HL-60 (cell line): ENCODE data around the gene AP1G1.
"Not testable (repeated sequence)": the region's sequence is repeated elsewhere in the genome, so short reads cannot be mapped to it uniquely, and the experiment has no call there.

Experiments
- DNase-seq, 2 experiments: peaks; one replicate each; pipeline ENCODE4 v3.0.0-alpha.2; 2010 to 2020; ENCODE audit warnings: low read depth in 1 of 2, low spot score in 1 of 2
- H3K27ac ChIP-seq: fragments of 250-450 bp; sonication (Bioruptor Pico); replicated peaks from 2 replicates; pipeline ENCODE4 v1.5.1; 2020; ENCODE audit warnings: mild to moderate bottlenecking, moderate library complexity
- H3K27me3 ChIP-seq: fragments of 250-450 bp; sonication (Bioruptor Pico); 2 replicates; pipeline ENCODE4 v1.5.1; 2021; ENCODE audit warnings: mild to moderate bottlenecking, moderate library complexity; ENCODE audit not compliant: insufficient read depth, poor library complexity, severe bottlenecking
- H3K4me3 ChIP-seq: replicated peaks from 2 replicates; pipeline ENCODE4 v1.5.1; 2011; ENCODE audit warnings: mild to moderate bottlenecking, control low read depth, low read length; ENCODE audit not compliant: insufficient read depth
- GABPA ChIP-seq: IDR thresholded peaks from 2 replicates; pipeline ENCODE4 v1.6.1; 2012; ENCODE audit warnings: low read depth
- POLR2AphosphoS5 ChIP-seq: IDR thresholded peaks from 2 replicates; pipeline ENCODE4 v1.6.1; 2012; ENCODE audit warnings: low read depth
- SPI1 ChIP-seq: IDR thresholded peaks from 2 replicates; pipeline ENCODE4 v1.6.1; 2012; ENCODE audit warnings: low read depth, mild to moderate bottlenecking, borderline replicate concordance
- TF ChIP-seq, protein P1 (sequence below): IDR thresholded peaks from 2 replicates; pipeline ENCODE4 v1.6.1; 2012; ENCODE audit warnings: low read depth; ENCODE audit not compliant: insufficient replicate concordance
- TF ChIP-seq, protein P2 (sequence below): IDR thresholded peaks from one replicate; pipeline ENCODE4 v1.5.1; 2011; ENCODE audit warnings: low read length, control low read depth, inconsistent platforms; ENCODE audit not compliant: insufficient read depth

Gene AP1G1

DNA sequence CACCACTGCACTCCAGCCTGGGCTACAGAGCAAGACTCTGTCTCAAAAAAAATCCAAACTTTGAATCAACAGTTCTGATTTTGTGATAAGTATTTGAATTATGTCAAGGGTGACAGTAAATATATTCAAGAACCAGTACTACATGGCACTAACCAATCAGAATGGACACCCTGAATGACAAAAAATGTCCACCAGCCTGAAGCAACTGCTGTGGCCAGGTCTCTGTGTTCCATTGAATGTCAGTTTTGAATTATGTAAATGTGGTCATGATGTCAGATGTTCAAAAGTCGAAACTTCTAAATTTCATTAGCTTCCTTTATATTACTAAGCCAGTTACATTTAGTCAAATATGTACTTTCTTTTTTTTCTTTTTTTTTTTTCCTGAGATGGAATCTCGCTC lies 21.7 kb upstream of the AP1G1 start:
- Histone ChIP-seq H3K27me3 (no peaks in the 10 kb centered on the region), H3K27ac (no peak overlapping the region), H3K4me3 (no peak overlapping the region)
- DNase-seq, result no peak
- TF ChIP-seq POLR2AphosphoS5, result no peak
- TF ChIP-seq GABPA, result no peak
- TF ChIP-seq, protein P1, sequence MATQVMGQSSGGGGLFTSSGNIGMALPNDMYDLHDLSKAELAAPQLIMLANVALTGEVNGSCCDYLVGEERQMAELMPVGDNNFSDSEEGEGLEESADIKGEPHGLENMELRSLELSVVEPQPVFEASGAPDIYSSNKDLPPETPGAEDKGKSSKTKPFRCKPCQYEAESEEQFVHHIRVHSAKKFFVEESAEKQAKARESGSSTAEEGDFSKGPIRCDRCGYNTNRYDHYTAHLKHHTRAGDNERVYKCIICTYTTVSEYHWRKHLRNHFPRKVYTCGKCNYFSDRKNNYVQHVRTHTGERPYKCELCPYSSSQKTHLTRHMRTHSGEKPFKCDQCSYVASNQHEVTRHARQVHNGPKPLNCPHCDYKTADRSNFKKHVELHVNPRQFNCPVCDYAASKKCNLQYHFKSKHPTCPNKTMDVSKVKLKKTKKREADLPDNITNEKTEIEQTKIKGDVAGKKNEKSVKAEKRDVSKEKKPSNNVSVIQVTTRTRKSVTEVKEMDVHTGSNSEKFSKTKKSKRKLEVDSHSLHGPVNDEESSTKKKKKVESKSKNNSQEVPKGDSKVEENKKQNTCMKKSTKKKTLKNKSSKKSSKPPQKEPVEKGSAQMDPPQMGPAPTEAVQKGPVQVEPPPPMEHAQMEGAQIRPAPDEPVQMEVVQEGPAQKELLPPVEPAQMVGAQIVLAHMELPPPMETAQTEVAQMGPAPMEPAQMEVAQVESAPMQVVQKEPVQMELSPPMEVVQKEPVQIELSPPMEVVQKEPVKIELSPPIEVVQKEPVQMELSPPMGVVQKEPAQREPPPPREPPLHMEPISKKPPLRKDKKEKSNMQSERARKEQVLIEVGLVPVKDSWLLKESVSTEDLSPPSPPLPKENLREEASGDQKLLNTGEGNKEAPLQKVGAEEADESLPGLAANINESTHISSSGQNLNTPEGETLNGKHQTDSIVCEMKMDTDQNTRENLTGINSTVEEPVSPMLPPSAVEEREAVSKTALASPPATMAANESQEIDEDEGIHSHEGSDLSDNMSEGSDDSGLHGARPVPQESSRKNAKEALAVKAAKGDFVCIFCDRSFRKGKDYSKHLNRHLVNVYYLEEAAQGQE, result no peak
- no peak for TF ChIP-seq SPI1
- TF ChIP-seq, protein P2, sequence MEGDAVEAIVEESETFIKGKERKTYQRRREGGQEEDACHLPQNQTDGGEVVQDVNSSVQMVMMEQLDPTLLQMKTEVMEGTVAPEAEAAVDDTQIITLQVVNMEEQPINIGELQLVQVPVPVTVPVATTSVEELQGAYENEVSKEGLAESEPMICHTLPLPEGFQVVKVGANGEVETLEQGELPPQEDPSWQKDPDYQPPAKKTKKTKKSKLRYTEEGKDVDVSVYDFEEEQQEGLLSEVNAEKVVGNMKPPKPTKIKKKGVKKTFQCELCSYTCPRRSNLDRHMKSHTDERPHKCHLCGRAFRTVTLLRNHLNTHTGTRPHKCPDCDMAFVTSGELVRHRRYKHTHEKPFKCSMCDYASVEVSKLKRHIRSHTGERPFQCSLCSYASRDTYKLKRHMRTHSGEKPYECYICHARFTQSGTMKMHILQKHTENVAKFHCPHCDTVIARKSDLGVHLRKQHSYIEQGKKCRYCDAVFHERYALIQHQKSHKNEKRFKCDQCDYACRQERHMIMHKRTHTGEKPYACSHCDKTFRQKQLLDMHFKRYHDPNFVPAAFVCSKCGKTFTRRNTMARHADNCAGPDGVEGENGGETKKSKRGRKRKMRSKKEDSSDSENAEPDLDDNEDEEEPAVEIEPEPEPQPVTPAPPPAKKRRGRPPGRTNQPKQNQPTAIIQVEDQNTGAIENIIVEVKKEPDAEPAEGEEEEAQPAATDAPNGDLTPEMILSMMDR, result no peak

DNA sequence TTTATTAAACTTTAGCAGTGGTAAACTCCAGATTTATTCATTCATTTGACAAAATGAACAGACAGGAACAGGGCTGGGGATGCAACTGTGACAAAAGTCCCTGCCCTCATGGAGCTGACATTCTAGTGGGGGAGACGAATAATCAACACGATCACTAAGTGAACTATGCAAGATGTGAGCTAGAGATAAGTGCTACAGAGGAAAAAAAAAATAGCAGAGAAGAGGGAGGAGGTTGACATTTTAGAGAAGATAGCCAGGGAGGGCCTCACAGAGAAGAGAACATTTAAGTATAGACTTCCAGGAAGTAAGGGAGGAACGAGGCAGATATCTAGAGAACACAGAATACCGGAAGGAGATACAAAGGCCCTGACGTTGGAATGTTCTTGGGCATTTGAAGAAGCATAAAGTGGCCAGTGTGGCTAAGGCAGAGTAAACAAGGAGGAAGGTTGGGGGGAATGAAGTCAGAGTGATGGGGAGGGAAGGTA lies 17.9 kb upstream of the AP1G1 start:
- no peak for DNase-seq
- TF ChIP-seq SPI1 (no peak), POLR2AphosphoS5 (no peak), GABPA (no peak)
- TF ChIP-seq, protein P1, result no peak
- TF ChIP-seq, protein P2, result no peak
- H3K27me3 ChIP-seq, result no peaks in the 10 kb centered on the region
- H3K27ac ChIP-seq, result no peak overlapping the region
- no peak overlapping the region for H3K4me3 ChIP-seq

DNA sequence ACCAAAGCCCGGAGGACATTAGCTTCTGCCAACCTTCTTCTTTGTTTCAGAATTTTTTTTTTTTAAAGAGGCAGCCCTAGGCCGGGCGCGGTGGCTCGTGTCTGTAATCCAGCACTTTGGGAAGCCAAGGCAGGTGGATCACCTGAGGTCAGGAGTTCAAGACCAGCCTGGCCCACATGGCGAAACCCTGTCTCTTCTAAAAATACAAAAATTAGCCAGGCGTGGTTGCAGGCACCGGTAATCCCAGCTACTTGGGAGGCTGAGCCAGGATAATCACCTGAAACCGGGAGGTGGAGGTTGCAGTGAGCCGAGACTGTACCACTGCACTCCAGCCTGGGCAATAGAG lies 8.5 kb upstream of the AP1G1 start:
- not testable (repeated sequence) for H3K27me3 ChIP-seq, H3K27ac ChIP-seq, H3K4me3 ChIP-seq, DNase-seq

DNA sequence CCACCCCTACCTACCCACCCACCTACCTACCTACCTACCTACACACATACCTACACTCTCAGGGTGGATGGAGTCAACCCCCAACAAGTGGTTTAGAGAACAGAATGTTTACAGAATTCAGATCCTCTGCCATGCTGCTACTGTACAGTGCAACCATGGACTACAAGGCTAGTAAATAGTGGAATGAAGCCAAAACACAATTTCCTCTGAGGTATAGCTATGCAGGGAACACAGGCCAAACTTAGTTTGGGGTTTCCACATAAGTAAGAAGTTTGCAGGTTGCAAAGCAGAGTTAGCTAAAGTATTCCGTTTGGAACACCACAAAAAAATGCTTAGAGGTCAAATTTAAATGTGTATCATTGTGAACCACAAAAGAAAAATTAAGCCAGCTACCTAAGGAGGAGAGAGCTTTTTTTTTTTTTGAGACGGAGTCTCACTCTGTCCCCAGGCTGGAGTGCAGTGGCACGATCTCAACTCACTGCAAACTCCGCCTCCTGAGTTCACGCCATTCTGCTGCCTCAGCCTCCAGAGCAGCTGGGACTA lies 2.7 kb upstream of the AP1G1 start:
- H3K27me3 ChIP-seq, result no peaks in the 10 kb centered on the region
- H3K27ac ChIP-seq, result no peak overlapping the region
- TF ChIP-seq, protein P2, result no peak
- no peak for TF ChIP-seq SPI1
- TF ChIP-seq GABPA, result no peak
- no peak for TF ChIP-seq POLR2AphosphoS5
- TF ChIP-seq, protein P1, result no peak
- H3K4me3 ChIP-seq, result no peak overlapping the region
- DNase-seq, result no peak

DNA sequence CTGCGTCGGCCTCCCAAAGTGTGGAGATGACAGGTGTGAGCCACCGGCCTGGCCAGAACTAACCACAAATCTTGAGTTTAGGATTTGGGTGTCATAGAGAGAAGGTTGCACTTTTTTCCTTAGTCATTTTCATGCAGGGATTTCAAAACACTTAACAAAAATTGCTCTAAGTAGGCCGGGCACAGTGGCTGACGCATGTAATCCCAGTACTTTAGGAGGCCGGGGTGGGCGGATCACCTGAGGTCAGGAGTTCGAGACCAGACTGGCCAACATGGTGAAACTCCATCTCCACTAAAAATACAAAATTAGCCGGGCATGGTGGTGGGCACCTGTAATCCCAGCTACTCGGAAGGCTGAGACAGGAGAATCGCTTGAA lies 1.5 kb upstream of the AP1G1 start:
- H3K27me3 ChIP-seq, H3K4me3 ChIP-seq: not testable (repeated sequence)
- H3K27ac ChIP-seq, result peak overlapping the region; percentile 100; the same call in 1 of the 2 replicates
- peak in 1 of 2 experiments; percentile 8 for DNase-seq
